HCT116 (cell line): ENCODE data around the gene CCDC70. TPM values are rescaled to one million over a fixed set of nuclear protein-coding genes. Genes with fewer than 3 reads are reported as not detected.

Experiments
- ATAC-seq: fragments of 200-7000 bp; cut with Tn5 transposase; 2 replicates; pipeline ENCODE4 v1.9.1; 2020; ENCODE audit warnings: mild to moderate bottlenecking, moderate library complexity
- BruUV-seq: library from RNA; stranded (reverse); fragments of 400-500 nt; replicated peaks from 2 replicates; lab custom pipeline; 2021; lab: Mats Ljungman, UMichigan
- CTCF ChIA-PET: fragments of 300-600 bp; sonication (Branson Sonifier 250); formaldehyde crosslinking; loops from one replicate; lab custom pipeline; 2021; ENCODE audit warnings: antibody characterized with exemption; lab: Charles Lee
- POLR2A ChIA-PET: fragments of 300-600, 350-600 bp; sonication (Branson Sonifier 250); formaldehyde crosslinking; loops from one replicate; lab custom pipeline; 2021; ENCODE audit warnings: antibody characterized with exemption; lab: Charles Lee
- RAD21 ChIA-PET, 2 experiments: fragments of 300-600 bp; sonication (Branson Sonifier 250); formaldehyde crosslinking; loops; one replicate each; lab custom pipeline; 2023; ENCODE audit warnings: low total read pairs in 2 of 2; ENCODE audit not compliant: uncharacterized antibody in 2 of 2, unreplicated experiment in 2 of 2, low non-redundant PET in 1 of 2; lab: Charles Lee
- DNase-seq: peaks from one replicate; pipeline ENCODE4 v3.0.0-alpha.2; 2010; ENCODE audit warnings: low read depth, low spot score
- H2AFZ ChIP-seq: fragments of 200-600 bp; shearing (Covaris generic), sonication (generic); 2 replicates; pipeline ENCODE4 v1.6.1; 2017; ENCODE audit warnings: low read depth, mixed run types, mixed read lengths, antibody characterized with exemption, low read length; ENCODE audit not compliant: poor library complexity, severe bottlenecking
- H3K27ac ChIP-seq: 2 replicates; pipeline ENCODE4 v1.5.1; 2012; ENCODE audit warnings: low read depth, low read length
- H3K27me3 ChIP-seq: fragments of 200-600 bp; sonication (generic); 2 replicates; pipeline ENCODE4 v1.6.1; 2016; ENCODE audit warnings: mixed run types, low read length, mixed read lengths; ENCODE audit not compliant: insufficient read depth
- H3K36me3 ChIP-seq, 2 experiments: fragments of 200-500 bp in 1 of 2; fragments of 200-600 bp in 1 of 2; sonication (Bioruptor generic) in 1 of 2; sonication (generic) in 1 of 2; 2 replicates each; pipeline versions ENCODE4 v1.5.1 to v1.6.1; 2014 to 2016; ENCODE audit warnings: low read length in 2 of 2, inconsistent platforms in 1 of 2, mixed read lengths in 1 of 2, mixed run types in 1 of 2; ENCODE audit not compliant: insufficient read depth in 2 of 2, control insufficient read depth in 1 of 2
- H3K4me1 ChIP-seq, 2 experiments: fragments of 200-600 bp in 1 of 2; sonication (generic) in 1 of 2; 2 replicates each; pipeline versions ENCODE4 v1.5.1 to v1.6.1; 2012 to 2017; ENCODE audit warnings: low read length in 2 of 2, inconsistent platforms in 1 of 2, mild to moderate bottlenecking in 1 of 2, mixed read lengths in 1 of 2, mixed run types in 1 of 2, moderate library complexity in 1 of 2; ENCODE audit not compliant: insufficient read depth in 2 of 2, control insufficient read depth in 1 of 2
- H3K4me2 ChIP-seq: fragments of 200-600 bp; sonication (generic); 2 replicates; pipeline ENCODE4 v1.6.1; 2017; ENCODE audit warnings: mixed run types, low read length, mixed read lengths
- H3K4me3 ChIP-seq, 2 experiments: fragments of 200-600 bp in 1 of 2; sonication (generic) in 1 of 2; replicated peaks in 1 of 2; 2 replicates each; pipeline ENCODE4 v1.5.1; 2011 to 2016; ENCODE audit warnings: low read length in 2 of 2, control low read depth in 1 of 2, low read depth in 1 of 2, mild to moderate bottlenecking in 1 of 2, mixed read lengths in 1 of 2, mixed run types in 1 of 2
- H3K79me2 ChIP-seq: fragments of 200-600 bp; sonication (generic); 2 replicates; pipeline ENCODE4 v1.6.1; 2017; ENCODE audit warnings: mild to moderate bottlenecking, mixed run types, low read length, moderate library complexity, mixed read lengths; ENCODE audit not compliant: insufficient read depth
- H3K9ac ChIP-seq: fragments of 200-600 bp; sonication (generic); 2 replicates; pipeline ENCODE4 v1.6.1; 2016; ENCODE audit warnings: low read length, mixed read lengths
- H3K9me2 ChIP-seq: fragments of 200-600 bp; sonication (generic), shearing (Covaris generic); 2 replicates; pipeline ENCODE4 v1.6.1; 2017; ENCODE audit warnings: mixed run types, mild to moderate bottlenecking, moderate library complexity; ENCODE audit not compliant: insufficient read depth
- H3K9me3 ChIP-seq, 2 experiments: fragments of 200-500 bp in 1 of 2; fragments of 200-600 bp in 1 of 2; sonication (Bioruptor generic) in 1 of 2; sonication (generic) in 1 of 2; 2 replicates each; pipeline ENCODE4 v1.6.1; 2014 to 2017; ENCODE audit warnings: low read length in 2 of 2, mixed read lengths in 2 of 2, inconsistent platforms in 1 of 2, low read depth in 1 of 2, mild to moderate bottlenecking in 1 of 2, mixed run types in 1 of 2, moderate library complexity in 1 of 2; ENCODE audit not compliant: control insufficient read depth in 1 of 2, insufficient read depth in 1 of 2
- H4K20me1 ChIP-seq: fragments of 200-600 bp; sonication (generic), shearing (Covaris generic); 2 replicates; pipeline ENCODE4 v1.6.1; 2017; ENCODE audit warnings: mixed run types, mild to moderate bottlenecking, moderate library complexity; ENCODE audit not compliant: insufficient read depth
- ATF3 ChIP-seq: IDR thresholded peaks from 2 replicates; pipeline ENCODE4 v1.6.1; 2012
- CTCF ChIP-seq, 3 experiments: fragments of 200-600 bp in 1 of 3; sonication (generic) in 1 of 3; IDR thresholded peaks in 2 of 3; conservative IDR thresholded peaks in 1 of 3; 2 replicates each; pipeline ENCODE4 v1.5.1; 2012 to 2017; ENCODE audit warnings: low read depth in 2 of 3, low read length in 2 of 3, antibody characterized with exemption in 1 of 3, borderline replicate concordance in 1 of 3, control low read depth in 1 of 3, mild to moderate bottlenecking in 1 of 3, mixed read lengths in 1 of 3, mixed run types in 1 of 3, moderate library complexity in 1 of 3; ENCODE audit not compliant: insufficient read depth in 1 of 3
- ELF1 ChIP-seq: IDR thresholded peaks from 2 replicates; pipeline ENCODE4 v1.6.1; 2012; ENCODE audit warnings: low read depth, borderline replicate concordance
- FOSL1 ChIP-seq: IDR thresholded peaks from 2 replicates; pipeline ENCODE4 v1.6.1; 2012; ENCODE audit warnings: low read depth
- POLR2A ChIP-seq: IDR thresholded peaks from 2 replicates; pipeline ENCODE4 v1.7.0; 2011; ENCODE audit warnings: borderline replicate concordance; ENCODE audit not compliant: insufficient read depth, insufficient read length; ENCODE audit errors: extremely low read depth
- REST ChIP-seq: IDR thresholded peaks from 2 replicates; pipeline ENCODE4 v1.6.1; 2012; ENCODE audit warnings: low read depth
- SIN3A ChIP-seq: IDR thresholded peaks from 2 replicates; pipeline ENCODE4 v1.6.1; 2012; ENCODE audit warnings: low read depth
- SP1 ChIP-seq: IDR thresholded peaks from 2 replicates; pipeline ENCODE4 v1.6.1; 2012; ENCODE audit warnings: low read depth
- ZFX ChIP-seq: fragments of 450-650 bp; IDR thresholded peaks from 2 replicates; pipeline ENCODE4 v1.6.1; 2017
- ZNF274 ChIP-seq: fragments of 200-500 bp; sonication (Bioruptor generic); IDR thresholded peaks from 2 replicates; pipeline ENCODE4 v1.6.1; 2014; ENCODE audit warnings: mild to moderate bottlenecking, low read depth, low read length, inconsistent platforms
- intact Hi-C: fragments of 100-400 bp; cut with micrococcal nuclease; formaldehyde crosslinking; loops from 2 replicates; pipeline ENCODE4 v1.10.0; 2022
- total RNA-seq: library from RNA; stranded (reverse); gene quantifications from one replicate; pipeline ENCODE4 v1.2.1, GENCODE V29; 2021; ENCODE audit not compliant: unreplicated experiment

Gene CCDC70
- total RNA-seq, 1 experiment from 2014 or later = not detected

- H3K9me2 ChIP-seq = no peaks in the 10 kb centered on the region
- BruUV-seq = no TSS peak
- no peaks in the 10 kb centered on the region for H3K36me3 ChIP-seq
- intact Hi-C loops = no loop called here
- ChIA-PET POLR2A (no interaction called here), RAD21 (no interaction called here), CTCF (interaction anchor here (1.6 kb wide), 1 partner anchor 30 kb away, joined by 5 read pairs; the partner anchor contains the start of gene TMEM272)
- no peaks in the 10 kb centered on the region for H3K27me3 ChIP-seq
- no peak overlapping the region for H3K27ac ChIP-seq
- no peaks in the 10 kb centered on the region for H3K4me1 ChIP-seq
- H3K4me3 ChIP-seq = no peak overlapping the region
- ATAC-seq = no peak
- H3K9ac ChIP-seq = no peak overlapping the region
- H4K20me1 ChIP-seq = no peaks in the 10 kb centered on the region
- TF ChIP-seq POLR2A = no peak
- no peak for TF ChIP-seq SIN3A
- TF ChIP-seq ELF1 = no peak
- TF ChIP-seq ATF3 = no peak
- no peak for TF ChIP-seq ZNF274
- no peak for TF ChIP-seq SP1
- TF ChIP-seq CTCF (IDR thresholded peaks at IDR 0.05 in 2 of 3, conservative IDR thresholded peaks at IDR 0.05 in 1 of 3; ENCODE audit: borderline replicate concordance in 1 of 3, insufficient read depth in 1 of 3, low read depth in 2 of 3, low read length in 2 of 3) = no peak
- TF ChIP-seq FOSL1 = no peak
- no peak for TF ChIP-seq REST
- no peak for TF ChIP-seq ZFX
- no peak overlapping the region for H3K4me2 ChIP-seq
- DNase-seq = no peak
- no peak overlapping the region for H2AFZ ChIP-seq
- no peaks in the 10 kb centered on the region for H3K79me2 ChIP-seq
- H3K9me3 ChIP-seq = no peaks in the 10 kb centered on the region
Observed at GRCh38 chr13:51874651-51875050, 12.9 kb downstream of the CCDC70 start.
